A549 (cell line): ENCODE measurements around the gene MSMP. TPM values are rescaled to one million over a fixed set of nuclear protein-coding genes. Genes with fewer than 3 reads are reported as not detected.

ENCODE experiments used
- ATAC-seq, 2 experiments: fragments of 200-7000 bp in 1 of 2; fragments of >200 bp in 1 of 2; cut with Nextera tagmentation in 1 of 2; cut with Tn5 transposase in 1 of 2; 3 replicates each; pipeline versions ENCODE4 v1.8.0 to v1.9.1; 2018 to 2020; ENCODE audit warnings: mild to moderate bottlenecking in 1 of 2, moderate library complexity in 1 of 2
- CTCF ChIA-PET: fragments of 300-600 bp; sonication (Branson Sonifier 250); formaldehyde crosslinking; extraction: SDS; loops from one replicate; lab custom pipeline; 2021; ENCODE audit warnings: antibody characterized with exemption, inconsistent platforms; lab: Yijun Ruan, JAX
- POLR2A ChIA-PET: fragments of 350-600 bp; formaldehyde crosslinking; extraction: SDS; loops from one replicate; lab custom pipeline; 2021; ENCODE audit warnings: antibody characterized with exemption, inconsistent platforms; lab: Yijun Ruan, JAX
- DNase-seq, 2 experiments: peaks; one replicate each; pipeline versions ENCODE4 v3.0.0 to v3.0.0-alpha.2; 2011 to 2016; ENCODE audit warnings: low read depth in 1 of 2, low spot score in 1 of 2
- FAIRE-seq: peaks from 2 replicates; lab custom pipeline; 2011; peaks lifted over from hg19 to GRCh38; lab: Jason Lieb, UNC
- H3K27ac ChIP-seq, 2 experiments: fragments of >200 bp; sonication (Bioruptor Twin); formaldehyde crosslinking; 3 replicates each; pipeline ENCODE4 v1.5.1; 2016 to 2017
- H3K4me1 ChIP-seq: fragments of >200 bp; sonication (Bioruptor Twin); formaldehyde crosslinking; 3 replicates; pipeline ENCODE4 v1.6.1; 2016
- H3K4me2 ChIP-seq: fragments of >200 bp; sonication (Bioruptor Twin); formaldehyde crosslinking; 3 replicates; pipeline ENCODE4 v1.6.1; 2016
- H3K4me3 ChIP-seq: fragments of >200 bp; sonication (Bioruptor Twin); formaldehyde crosslinking; 3 replicates; pipeline ENCODE4 v1.5.1; 2016
- H3K9me3 ChIP-seq: fragments of >200 bp; sonication (Bioruptor Twin); formaldehyde crosslinking; 3 replicates; pipeline ENCODE4 v1.6.1; 2016
- CHD4 ChIP-seq: fragments of 200-600 bp; sonication (generic); IDR thresholded peaks from 2 replicates; pipeline ENCODE4 v1.6.1; 2016; ENCODE audit warnings: antibody characterized with exemption, mild to moderate bottlenecking, borderline replicate concordance
- EHF ChIP-seq: fragments of 250-450 bp; sonication (Bioruptor Pico); IDR thresholded peaks from 2 replicates; pipeline ENCODE4 v1.5.0; 2020; ENCODE audit warnings: mild to moderate bottlenecking
- EHMT2 ChIP-seq: fragments of 200-600 bp; sonication (generic); IDR thresholded peaks from 2 replicates; pipeline ENCODE4 v1.6.1; 2016; ENCODE audit warnings: antibody characterized with exemption, low read depth, mild to moderate bottlenecking, moderate library complexity
- FOSL2 ChIP-seq, 2 experiments: fragments of 450-650 bp in 1 of 2; fragments of >200 bp in 1 of 2; sonication (Bioruptor Twin) in 1 of 2; formaldehyde crosslinking; IDR thresholded peaks; 2 replicates each; pipeline versions ENCODE4 v1.5.0 to v1.6.1; 2016 to 2020; ENCODE audit warnings: mild to moderate bottlenecking in 1 of 2, moderate library complexity in 1 of 2
- HOXA7 ChIP-seq: fragments of 250-450 bp; sonication (Bioruptor Pico); IDR thresholded peaks from 2 replicates; pipeline ENCODE4 v1.5.0; 2020; ENCODE audit warnings: mild to moderate bottlenecking, moderate library complexity
- HOXB13 ChIP-seq: fragments of 250-450 bp; sonication (Bioruptor Pico); IDR thresholded peaks from 2 replicates; pipeline ENCODE4 v1.5.0; 2020; ENCODE audit warnings: low read depth, mild to moderate bottlenecking, moderate library complexity
- JUN ChIP-seq, 2 experiments: fragments of >200 bp; sonication (Bioruptor Twin); formaldehyde crosslinking; IDR thresholded peaks; 2 replicates in 1 of 2; 3 replicates in 1 of 2; pipeline ENCODE4 v1.6.1; 2016 to 2017
- MAX ChIP-seq: IDR thresholded peaks from 2 replicates; pipeline ENCODE4 v1.6.1; 2012
- MYC ChIP-seq: IDR thresholded peaks from 2 replicates; pipeline ENCODE4 v1.6.1; 2012; ENCODE audit warnings: mild to moderate bottlenecking, inconsistent platforms, low read length, improper control_type of control experiment, borderline replicate concordance
- NFE2L2 ChIP-seq: fragments of 150-350 bp; conservative IDR thresholded peaks from 2 replicates; pipeline ENCODE4 v1.6.1; 2014; ENCODE audit warnings: low read length
- PBX3 ChIP-seq: IDR thresholded peaks from 2 replicates; pipeline ENCODE4 v1.6.1; 2012
- PHF8 ChIP-seq: fragments of 200-600 bp; sonication (generic); IDR thresholded peaks from 2 replicates; pipeline ENCODE4 v1.6.1; 2016; ENCODE audit warnings: low read depth, mild to moderate bottlenecking, antibody characterized with exemption, moderate library complexity, borderline replicate concordance
- POLR2A ChIP-seq: IDR thresholded peaks from 2 replicates; pipeline ENCODE4 v1.6.1; 2012; ENCODE audit warnings: mild to moderate bottlenecking, low read length
- RCOR1 ChIP-seq: fragments of 150-350 bp; IDR thresholded peaks from 2 replicates; pipeline ENCODE4 v1.6.1; 2014; ENCODE audit warnings: antibody characterized with exemption, low read length, low read depth
- ZFP36 ChIP-seq: fragments of 450-650 bp; IDR thresholded peaks from 2 replicates; pipeline ENCODE4 v1.6.1; 2014; ENCODE audit warnings: borderline replicate concordance; ENCODE audit not compliant: partially characterized antibody
- WGBS: methylation state at CpG from one replicate; pipeline ENCODE4 v1.1.6; 2017; ENCODE audit errors: missing lambda C conversion rate; 5-methylcytosine and 5-hydroxymethylcytosine counted together
- polyA plus RNA-seq, 4 experiments: library from polyadenylated mRNA; depleted of rRNA in 3 of 4; stranded (reverse); fragments of >200 nt; fragmentation: RNase III in 1 of 4; extraction: RNeasy Plus Mini Kit Qiagen cat#74134 plus additional on column Dnase treatment in 1 of 4; gene quantifications; 2 replicates in 3 of 4; 3 replicates in 1 of 4; pipeline ENCODE4 v1.2.3, GENCODE V29; 2011 to 2017
- TF ChIP-seq, protein P1 (sequence below): fragments of 150-350 bp; IDR thresholded peaks from 2 replicates; pipeline ENCODE4 v1.6.1; 2014; ENCODE audit warnings: low read depth, mild to moderate bottlenecking, low read length
- TF ChIP-seq, protein P2 (sequence below): fragments of >200 bp; sonication (Bioruptor Twin); formaldehyde crosslinking; IDR thresholded peaks from 3 replicates; pipeline ENCODE4 v1.5.1; 2016
- TF ChIP-seq, protein P3 (sequence below): fragments of >200 bp; sonication (Bioruptor Twin); formaldehyde crosslinking; IDR thresholded peaks from 3 replicates; pipeline ENCODE4 v1.6.1; 2016

Gene MSMP
- polyA plus RNA-seq, 2 of the 4 experiments (the other 2 are of a cell fraction): not detected

GRCh38 chr9:35757892-35758275 lies 3.8 kb upstream of the MSMP start:
- Histone ChIP-seq H3K9me3 (no peaks in the 10 kb centered on the region), H3K4me1 (peaks cover 16% of the 10 kb centered on the region), H3K4me3 (peak overlapping the region; percentile 83), H3K27ac (peak overlapping the region; percentile 95 to 97), H3K4me2 (peak overlapping the region; percentile 76)
- FAIRE-seq: no peak
- DNase-seq: no peak
- ChIA-PET CTCF (interaction anchor here (1.2 to 1.8 kb wide), 2 partner anchors 8 to 11 kb away, joined by 3 to 5 read pairs; partner anchors contain the start of gene RGP1), POLR2A (no interaction called here)
- ATAC-seq: no peak
- TF ChIP-seq NFE2L2 (no peak), CHD4 (no peak), ZFP36 (no peak), HOXA7 (CRISPR knock-in tag) (no peak), MAX (no peak)
- TF ChIP-seq, protein P1, sequence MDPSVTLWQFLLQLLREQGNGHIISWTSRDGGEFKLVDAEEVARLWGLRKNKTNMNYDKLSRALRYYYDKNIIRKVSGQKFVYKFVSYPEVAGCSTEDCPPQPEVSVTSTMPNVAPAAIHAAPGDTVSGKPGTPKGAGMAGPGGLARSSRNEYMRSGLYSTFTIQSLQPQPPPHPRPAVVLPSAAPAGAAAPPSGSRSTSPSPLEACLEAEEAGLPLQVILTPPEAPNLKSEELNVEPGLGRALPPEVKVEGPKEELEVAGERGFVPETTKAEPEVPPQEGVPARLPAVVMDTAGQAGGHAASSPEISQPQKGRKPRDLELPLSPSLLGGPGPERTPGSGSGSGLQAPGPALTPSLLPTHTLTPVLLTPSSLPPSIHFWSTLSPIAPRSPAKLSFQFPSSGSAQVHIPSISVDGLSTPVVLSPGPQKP: no peak
- TF ChIP-seq, protein P2, sequence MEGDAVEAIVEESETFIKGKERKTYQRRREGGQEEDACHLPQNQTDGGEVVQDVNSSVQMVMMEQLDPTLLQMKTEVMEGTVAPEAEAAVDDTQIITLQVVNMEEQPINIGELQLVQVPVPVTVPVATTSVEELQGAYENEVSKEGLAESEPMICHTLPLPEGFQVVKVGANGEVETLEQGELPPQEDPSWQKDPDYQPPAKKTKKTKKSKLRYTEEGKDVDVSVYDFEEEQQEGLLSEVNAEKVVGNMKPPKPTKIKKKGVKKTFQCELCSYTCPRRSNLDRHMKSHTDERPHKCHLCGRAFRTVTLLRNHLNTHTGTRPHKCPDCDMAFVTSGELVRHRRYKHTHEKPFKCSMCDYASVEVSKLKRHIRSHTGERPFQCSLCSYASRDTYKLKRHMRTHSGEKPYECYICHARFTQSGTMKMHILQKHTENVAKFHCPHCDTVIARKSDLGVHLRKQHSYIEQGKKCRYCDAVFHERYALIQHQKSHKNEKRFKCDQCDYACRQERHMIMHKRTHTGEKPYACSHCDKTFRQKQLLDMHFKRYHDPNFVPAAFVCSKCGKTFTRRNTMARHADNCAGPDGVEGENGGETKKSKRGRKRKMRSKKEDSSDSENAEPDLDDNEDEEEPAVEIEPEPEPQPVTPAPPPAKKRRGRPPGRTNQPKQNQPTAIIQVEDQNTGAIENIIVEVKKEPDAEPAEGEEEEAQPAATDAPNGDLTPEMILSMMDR: no peak
- TF ChIP-seq, all 56 proteins: peak for 0

- Histone ChIP-seq H3K9me3 (no peaks in the 10 kb centered on the region), H3K4me2 (peak overlapping the region; percentile 76), H3K27ac (peak overlapping the region; percentile 95 to 97), H3K4me1 (peaks cover 16% of the 10 kb centered on the region), H3K4me3 (peak overlapping the region; percentile 83)
- DNase-seq (peak; percentile 52 to 74), FAIRE-seq (no peak), ATAC-seq (peak; percentile 81 to 89)
- ChIA-PET CTCF (interaction anchor here (0.8 to 6.5 kb wide), 23 partner anchors 12 to 154 kb away, joined by 3 to 75 read pairs (median 4); partner anchors contain the start of genes CREB3, GBA2, HINT2 and RGP1), POLR2A (interaction anchor here (0.6 to 1.5 kb wide), 7 partner anchors 14 to 150 kb away, joined by 3 to 5 read pairs (median 4); partner anchors contain the start of genes CREB3, SPAG8 and TLN1)
- WGBS: 2% methylated on average over 13 of the region's 20 CpGs
- TF ChIP-seq EHMT2 (no peak), FOSL2 (IDR thresholded peaks at IDR 0.05) (no peak), FOSL2 (CRISPR knock-in tag; IDR thresholded peaks at IDR 0.05) (no peak), PHF8 (0 out of 2 replicates have a peak, but pooled peaks have one; percentile 41), MYC (no peak), POLR2A (peak; percentile 59), RCOR1 (no peak), HOXB13 (CRISPR knock-in tag) (no peak), JUN (IDR thresholded peaks at IDR 0.05) (peak in 1 of 2 experiments; percentile 56; a peak in 2 of 5 replicates), PBX3 (0 out of 2 replicates have a peak, but pooled peaks have one; percentile 20), EHF (CRISPR knock-in tag) (no peak)
- TF ChIP-seq, protein P3, sequence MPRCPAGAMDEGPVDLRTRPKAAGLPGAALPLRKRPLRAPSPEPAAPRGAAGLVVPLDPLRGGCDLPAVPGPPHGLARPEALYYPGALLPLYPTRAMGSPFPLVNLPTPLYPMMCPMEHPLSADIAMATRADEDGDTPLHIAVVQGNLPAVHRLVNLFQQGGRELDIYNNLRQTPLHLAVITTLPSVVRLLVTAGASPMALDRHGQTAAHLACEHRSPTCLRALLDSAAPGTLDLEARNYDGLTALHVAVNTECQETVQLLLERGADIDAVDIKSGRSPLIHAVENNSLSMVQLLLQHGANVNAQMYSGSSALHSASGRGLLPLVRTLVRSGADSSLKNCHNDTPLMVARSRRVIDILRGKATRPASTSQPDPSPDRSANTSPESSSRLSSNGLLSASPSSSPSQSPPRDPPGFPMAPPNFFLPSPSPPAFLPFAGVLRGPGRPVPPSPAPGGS: 0 out of 3 replicates have a peak, but pooled peaks have one; percentile 30
Measured at GRCh38 chr9:35757226-35757891, 3.3 kb upstream of the MSMP start.
